Adrenal gland (tissue), 19 donors: ENCODE measurements around the gene SNAI3. TPM values are rescaled to one million over a fixed set of nuclear protein-coding genes. Genes with fewer than 3 reads are reported as not detected.
A peak's percentile ranks its signal among the peaks of the same experiment; 100 is the strongest.

ENCODE experiments used
- DNase-seq, 7 donors: peaks; one replicate each; pipeline ENCODE4 v3.0.0-alpha.2; 2019 to 2020
- H3K27ac ChIP-seq, 5 donors: fragments of 200-600 bp; sonication (generic) in 4 of 5; 1 replicate in 3 of 5; 2 replicates in 2 of 5; pipeline versions ENCODE4 v1.5.1 to v1.8.0; 2016 to 2020; ENCODE audit warnings: mild to moderate bottlenecking in 1 of 5
- H3K27me3 ChIP-seq: fragments of 200-600 bp; 2 replicates; pipeline ENCODE4 v1.8.0; 2021
- H3K36me3 ChIP-seq, 2 donors: fragments of 200-600 bp; replicated peaks in 1 of 2; 1 replicate in 1 of 2; 2 replicates in 1 of 2; pipeline versions ENCODE4 v1.5.1 to v1.8.0; 2018 to 2022
- H3K4me1 ChIP-seq, 2 donors: fragments of 200-600 bp; replicated peaks in 1 of 2; 1 replicate in 1 of 2; 2 replicates in 1 of 2; pipeline versions ENCODE4 v1.5.1 to v1.8.0; 2018 to 2021
- H3K4me3 ChIP-seq, 4 donors: fragments of 200-600 bp; sonication (generic) in 3 of 4; one replicate each; pipeline ENCODE4 v1.5.1; 2016 to 2018
- H3K9me3 ChIP-seq, 3 donors: fragments of 200-600 bp; sonication (generic) in 1 of 3; replicated peaks in 1 of 3; 1 replicate in 2 of 3; 2 replicates in 1 of 3; pipeline versions ENCODE4 v1.5.1 to v1.8.0; 2016 to 2021
- POLR2A ChIP-seq, 2 donors: fragments of 450-650 bp; IDR thresholded peaks; one replicate each; pipeline ENCODE4 v1.6.1; 2017; ENCODE audit warnings: antibody characterized with exemption in 2 of 2, mild to moderate bottlenecking in 2 of 2, moderate library complexity in 1 of 2
- WGBS, 4 donors: extraction: QIAGEN DNeasy Blood & Tissue Kit in 2 of 4; methylation state at CpG; one replicate each; pipeline versions ENCODE4 v1.1.5 to v1.1.7; 2013 to 2017; 5-methylcytosine and 5-hydroxymethylcytosine counted together
- intact Hi-C, 2 donors: fragments of 100-400 bp; cut with DNase I; formaldehyde crosslinking; loops; one replicate each; pipeline versions ENCODE4 v1.14.1 to v1.15.0; 2022 to 2023
- long read RNA-seq, 10 donors: library from polyadenylated mRNA in 3 of 10; unstranded in 2 of 10; stranded (forward) in 1 of 10; transcript quantifications; one replicate each; pipeline ENCODE4 v2.0.0 and lab custom pipeline, GENCODE V29; 2021 to 2026
- polyA plus RNA-seq, 3 donors: library from polyadenylated mRNA; stranded (reverse); fragments of 200-250 nt in 2 of 3; fragments of 350-450 nt in 1 of 3; fragmentation: Illumina TruSeq in 1 of 3; extraction: RNeasy Lipid Tissue Mini Kit (QIAGEN cat#74804) in 1 of 3; gene quantifications; one replicate each; pipeline ENCODE4 v1.2.3, GENCODE V29; 2013 to 2014
- total RNA-seq, 9 donors: library from RNA; depleted of rRNA in 4 of 9; stranded (reverse); fragments of >200 nt in 4 of 9; fragments of 120-200 nt in 1 of 9; fragmentation: NEBNext Ultra II Directional in 1 of 9; extraction: Animal tissue kit (Norgen Biotek cat#: 25700) in 1 of 9; gene quantifications; one replicate each; pipeline versions ENCODE4 v1.1.0 to v1.2.4, GENCODE V29; 2013 to 2023
- TF ChIP-seq, protein P1 (sequence below), 6 experiments: fragments of 450-650 bp in 4 of 6; fragments of 200-600 bp in 2 of 6; sonication (generic) in 1 of 6; IDR thresholded peaks; 1 replicate in 5 of 6; 2 replicates in 1 of 6; pipeline versions ENCODE4 v1.5.1 to v1.8.0; 2016 to 2021; ENCODE audit warnings: antibody characterized with exemption in 6 of 6, mild to moderate bottlenecking in 2 of 6, moderate library complexity in 1 of 6
- donor health status: healthy with polysubstance abuse.
- donor health status: Bipolar disorder and iron deficiency.
- donor health status: DM: yes; HTN: yes; CAD: no.
- donor health status: DM: no; HTN: no; CAD: no.
- donor health status: DM: no; HTN: no; CAD: no.
- donor health status: DM: yes; HTN: yes; CAD: no.

Gene SNAI3
- total RNA-seq, result 1 to 10 TPM in 1 of 9 donors, under 1 TPM in 6, not detected in 2; 0.06 to 1.7 (median 0.57) TPM
- 1 to 10 TPM in 1 of 3 donors, under 1 TPM in 2; 0.11 to 2.1 (median 0.44) TPM for polyA plus RNA-seq
- long read RNA-seq, donor 1, result 0 reads
- long read RNA-seq, donor 2, result 0 reads
- long read RNA-seq, donor 3, partial matches to known transcripts, result 5 of 5 reads
- long read RNA-seq, donor 3, other reads (novel, unspliced or antisense), result 0 of 5 reads
- long read RNA-seq, donor 4, partial matches to known transcripts, result 0 of 4 reads
- long read RNA-seq, donor 4, other reads (novel, unspliced or antisense), result 3 of 4 reads
- long read RNA-seq, donor 5, partial matches to known transcripts, result 0 of 10 reads
- long read RNA-seq, donor 5, other reads (novel, unspliced or antisense), result 10 of 10 reads
- long read RNA-seq, donor 6, partial matches to known transcripts, result 0 of 3 reads
- long read RNA-seq, donor 6, other reads (novel, unspliced or antisense), result 2 of 3 reads
- long read RNA-seq, donor 7, result 0 reads
- long read RNA-seq, donor 8, result 0 reads
- long read RNA-seq, donor 9, result 0 reads
- long read RNA-seq, donor 10, result 0 reads

DNA sequence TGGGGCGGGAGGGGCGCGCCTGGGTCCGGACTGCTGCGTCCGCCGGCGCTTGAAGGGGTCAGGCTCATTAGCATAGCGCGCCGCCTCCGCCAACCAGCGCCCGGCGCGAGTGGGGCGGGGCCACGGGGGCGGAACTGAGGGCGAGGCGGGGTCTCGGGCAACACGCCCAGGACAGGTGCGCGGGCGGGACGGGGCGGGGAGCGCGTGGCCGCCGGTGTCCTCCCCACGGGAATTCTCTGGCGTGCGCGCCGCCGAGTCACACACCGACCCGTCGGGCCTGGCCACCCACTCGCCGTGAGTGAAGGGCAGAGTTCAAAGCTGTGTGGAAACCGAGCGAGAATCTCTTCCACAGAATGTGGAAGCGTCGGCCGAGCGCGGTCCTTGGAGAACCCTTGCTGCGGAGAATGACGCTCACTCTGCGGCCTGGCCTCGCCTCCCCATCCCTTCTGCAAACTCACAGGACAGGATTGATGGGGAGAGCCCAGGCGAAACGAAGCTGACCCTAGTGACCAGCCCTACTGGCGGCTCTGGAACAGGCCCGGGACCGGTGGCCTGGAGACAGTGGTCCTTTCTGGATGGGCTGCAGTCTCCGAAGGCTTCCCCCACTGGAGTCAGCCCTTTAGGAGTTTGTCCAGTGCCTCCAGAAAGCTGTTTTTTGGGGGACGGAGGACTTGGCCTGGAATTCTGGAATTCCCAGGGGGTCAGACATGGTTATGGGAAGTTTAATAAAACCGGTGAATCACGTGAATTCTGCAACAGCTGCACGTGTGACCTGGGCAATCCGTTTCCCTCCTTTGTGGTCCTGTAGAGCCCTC lies at the start of gene SNAI3:
Gene SNAI3 (minus strand): TSS at position 69 of the 815 bp plus-strand sequence. CDS start 101 bp downstream, outside the sequence.
- no peaks in the 10 kb centered on the region for H3K9me3 ChIP-seq

DNA sequence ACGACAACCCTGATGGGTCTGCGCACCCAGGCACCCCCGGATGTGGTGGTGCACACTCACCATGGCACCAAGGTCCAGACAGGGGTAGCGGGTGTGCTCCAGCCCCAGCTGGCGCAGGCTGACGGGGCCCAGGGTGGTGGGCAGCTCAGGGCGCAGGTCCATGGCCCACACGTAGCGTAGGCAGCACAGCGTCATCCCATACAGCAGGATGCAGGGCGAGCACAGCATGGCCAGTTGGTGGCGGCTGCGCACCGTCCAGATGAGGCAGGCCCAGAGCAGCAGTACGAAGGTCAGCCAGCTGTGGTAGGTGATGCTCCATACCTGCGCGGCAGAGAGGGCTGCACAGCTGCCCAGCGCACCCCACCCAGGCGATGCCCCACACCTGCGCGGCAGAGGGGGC lies 49.8 kb upstream of the SNAI3 start:
- 87 to 100% (median 95%) methylated on average over 3 to 21 of the region's 21 CpGs for WGBS, 4 donors
- H3K27me3 ChIP-seq, result no peaks in the 10 kb centered on the region
- TF ChIP-seq, protein P1, sequence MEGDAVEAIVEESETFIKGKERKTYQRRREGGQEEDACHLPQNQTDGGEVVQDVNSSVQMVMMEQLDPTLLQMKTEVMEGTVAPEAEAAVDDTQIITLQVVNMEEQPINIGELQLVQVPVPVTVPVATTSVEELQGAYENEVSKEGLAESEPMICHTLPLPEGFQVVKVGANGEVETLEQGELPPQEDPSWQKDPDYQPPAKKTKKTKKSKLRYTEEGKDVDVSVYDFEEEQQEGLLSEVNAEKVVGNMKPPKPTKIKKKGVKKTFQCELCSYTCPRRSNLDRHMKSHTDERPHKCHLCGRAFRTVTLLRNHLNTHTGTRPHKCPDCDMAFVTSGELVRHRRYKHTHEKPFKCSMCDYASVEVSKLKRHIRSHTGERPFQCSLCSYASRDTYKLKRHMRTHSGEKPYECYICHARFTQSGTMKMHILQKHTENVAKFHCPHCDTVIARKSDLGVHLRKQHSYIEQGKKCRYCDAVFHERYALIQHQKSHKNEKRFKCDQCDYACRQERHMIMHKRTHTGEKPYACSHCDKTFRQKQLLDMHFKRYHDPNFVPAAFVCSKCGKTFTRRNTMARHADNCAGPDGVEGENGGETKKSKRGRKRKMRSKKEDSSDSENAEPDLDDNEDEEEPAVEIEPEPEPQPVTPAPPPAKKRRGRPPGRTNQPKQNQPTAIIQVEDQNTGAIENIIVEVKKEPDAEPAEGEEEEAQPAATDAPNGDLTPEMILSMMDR (IDR thresholded peaks at IDR 0.05), result no peak
- no peak for TF ChIP-seq POLR2A (IDR thresholded peaks at IDR 0.05)
- no peak overlapping the region for H3K4me3 ChIP-seq
- H3K36me3 ChIP-seq, result peaks cover 0 to 42% of the 10 kb centered on the region in 2 donors
- DNase-seq, result no peak
- no peak overlapping the region for H3K27ac ChIP-seq
- H3K4me1 ChIP-seq, result peaks cover 0 to 4% of the 10 kb centered on the region in 2 donors
- intact Hi-C loops, result loop anchor here (2.0 to 5.0 kb wide), 2 partner anchors 49 to 431 kb away; partner anchors contain the start of gene PIEZO1 (in 1 of the 2)
- H3K9me3 ChIP-seq, result no peaks in the 10 kb centered on the region

More for the DNA sequence above, at the start of gene SNAI3:
- Histone ChIP-seq H3K4me1 (peaks cover 13 to 22% of the 10 kb centered on the region in 2 donors), H3K36me3 (no peaks in the 10 kb centered on the region), H3K27me3 (peaks cover 20% of the 10 kb centered on the region), H3K4me3 (peak within 1 kb of the TSS in 2 of 4 donors; percentile 51 to 54), H3K27ac (peak within 1 kb of the TSS in 1 of 5 donors; percentile 18)
- WGBS, 4 donors, result 8 to 47% (median 12%) methylated on average over 7 to 65 of the region's 65 CpGs
- TF ChIP-seq, protein P1 (IDR thresholded peaks at IDR 0.05), result no peak
- DNase-seq, result peak; percentile 67 to 83 (median 77)
- intact Hi-C loops, result loop anchor here in 1 of 2 donors (2.0 kb wide), 1 partner anchor 26 kb away; no protein-coding TSS in a partner anchor

DNA sequence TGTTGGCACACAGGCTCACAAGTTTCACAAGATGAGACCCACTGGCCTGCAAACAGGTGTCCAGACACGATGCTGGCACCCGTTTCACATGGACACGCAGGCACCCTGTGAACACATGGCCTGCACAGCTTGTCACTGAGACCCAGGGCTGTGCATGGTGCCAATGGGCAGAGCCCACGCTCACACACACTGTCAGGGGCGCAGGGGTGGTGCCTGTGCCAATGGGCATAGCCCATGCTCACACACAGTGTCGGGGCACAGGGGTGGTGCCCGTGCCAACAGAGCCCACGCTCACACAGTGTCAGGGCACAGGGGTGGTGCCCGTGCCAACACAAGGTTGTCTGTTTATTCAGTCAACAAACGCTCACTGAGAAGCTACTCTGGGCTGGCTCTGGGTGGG lies 49.3 kb upstream of the SNAI3 start:
- Histone ChIP-seq H3K4me1 (peaks cover 0 to 4% of the 10 kb centered on the region in 2 donors), H3K27ac (no peak overlapping the region), H3K4me3 (no peak overlapping the region), H3K36me3 (peaks cover 0 to 42% of the 10 kb centered on the region in 2 donors), H3K27me3 (no peaks in the 10 kb centered on the region), H3K9me3 (no peaks in the 10 kb centered on the region)
- intact Hi-C loops, result loop anchor here (2.0 to 5.0 kb wide), 2 partner anchors 49 to 432 kb away; partner anchors contain the start of gene PIEZO1 (in 1 of the 2)
- TF ChIP-seq POLR2A (IDR thresholded peaks at IDR 0.05), result no peak
- TF ChIP-seq, protein P1 (IDR thresholded peaks at IDR 0.05), result no peak
- DNase-seq, result no peak
- 80 to 93% (median 90%) methylated on average over 3 to 10 of the region's 10 CpGs for WGBS, 4 donors
